H9 (cell line): ENCODE measurements around the gene GCN1. TPM values are rescaled to one million over a fixed set of nuclear protein-coding genes. Genes with fewer than 3 reads are reported as not detected.

Experiments used
- DNase-seq: peaks from one replicate; pipeline ENCODE4 v3.0.0-alpha.2; 2017
- H2AFZ ChIP-seq: one replicate; pipeline ENCODE4 v1.6.1; 2013; ENCODE audit warnings: mild to moderate bottlenecking, low read length, control low read depth, moderate library complexity
- H2AK5ac ChIP-seq: 2 replicates; pipeline ENCODE4 v1.6.1; 2013; ENCODE audit warnings: low read length, control low read depth, mixed read lengths; ENCODE audit not compliant: insufficient read length
- H2BK120ac ChIP-seq: one replicate; pipeline ENCODE4 v1.6.1; 2013; ENCODE audit warnings: low read depth, mild to moderate bottlenecking, low read length, control low read depth, inconsistent platforms; ENCODE audit not compliant: poor library complexity, severe bottlenecking
- H2BK12ac ChIP-seq: 2 replicates; pipeline ENCODE4 v1.6.1; 2013; ENCODE audit warnings: low read length, control low read depth, mixed read lengths, low read depth; ENCODE audit not compliant: insufficient read length
- H2BK15ac ChIP-seq: 2 replicates; pipeline ENCODE4 v1.6.1; 2013; ENCODE audit warnings: low read depth, low read length, control low read depth
- H2BK20ac ChIP-seq: one replicate; pipeline ENCODE4 v1.6.1; 2013; ENCODE audit warnings: low read depth, mild to moderate bottlenecking, low read length, control low read depth, inconsistent platforms; ENCODE audit not compliant: poor library complexity, severe bottlenecking
- H2BK5ac ChIP-seq: 2 replicates; pipeline ENCODE4 v1.6.1; 2013; ENCODE audit warnings: low read length, control low read depth, mixed read lengths; ENCODE audit not compliant: insufficient read length
- H3K14ac ChIP-seq: 2 replicates; pipeline ENCODE4 v1.6.1; 2013; ENCODE audit warnings: low read length, control low read depth; ENCODE audit not compliant: insufficient read depth
- H3K18ac ChIP-seq: 2 replicates; pipeline ENCODE4 v1.6.1; 2013; ENCODE audit warnings: low read depth, mild to moderate bottlenecking, mixed read lengths, low read length, control low read depth; ENCODE audit not compliant: insufficient read length
- H3K23ac ChIP-seq: 2 replicates; pipeline ENCODE4 v1.6.1; 2013; ENCODE audit warnings: low read length, control low read depth, mixed read lengths, low read depth; ENCODE audit not compliant: insufficient read length
- H3K23me2 ChIP-seq: 2 replicates; pipeline ENCODE4 v1.6.1; 2013; ENCODE audit warnings: low read depth, mild to moderate bottlenecking, mixed read lengths, low read length, control low read depth; ENCODE audit not compliant: insufficient read length, poor library complexity, severe bottlenecking
- H3K27ac ChIP-seq: 2 replicates; pipeline ENCODE4 v1.5.1; 2013; ENCODE audit warnings: low read length, control low read depth, mixed read lengths, low read depth; ENCODE audit not compliant: insufficient read length
- H3K27me3 ChIP-seq: 2 replicates; pipeline ENCODE4 v1.6.1; 2013; ENCODE audit warnings: low read length, control low read depth, inconsistent platforms; ENCODE audit not compliant: insufficient read depth
- H3K4ac ChIP-seq: 2 replicates; pipeline ENCODE4 v1.6.1; 2013; ENCODE audit warnings: low read depth, mild to moderate bottlenecking, control low read depth, inconsistent platforms, low read length, moderate library complexity
- H3K4me1 ChIP-seq: 2 replicates; pipeline ENCODE4 v1.6.1; 2013; ENCODE audit warnings: low read length, control low read depth, inconsistent platforms; ENCODE audit not compliant: insufficient read depth
- H3K4me2 ChIP-seq: 2 replicates; pipeline ENCODE4 v1.6.1; 2013; ENCODE audit warnings: low read length, control low read depth, mixed read lengths; ENCODE audit not compliant: insufficient read length, insufficient read depth
- H3K56ac ChIP-seq: 2 replicates; pipeline ENCODE4 v1.6.1; 2013; ENCODE audit warnings: low read depth, mild to moderate bottlenecking, mixed read lengths, low read length, control low read depth; ENCODE audit not compliant: insufficient read length
- H3K79me1 ChIP-seq: 2 replicates; pipeline ENCODE4 v1.6.1; 2013; ENCODE audit warnings: low read depth, mild to moderate bottlenecking, moderate library complexity, low read length, control low read depth, inconsistent platforms; ENCODE audit not compliant: insufficient read depth, poor library complexity, severe bottlenecking
- H3K79me2 ChIP-seq: 2 replicates; pipeline ENCODE4 v1.6.1; 2013; ENCODE audit warnings: low read length, control low read depth, inconsistent platforms; ENCODE audit not compliant: insufficient read depth
- H3K9ac ChIP-seq: 2 replicates; pipeline ENCODE4 v1.6.1; 2013; ENCODE audit warnings: low read length, control low read depth, mixed read lengths; ENCODE audit not compliant: insufficient read length; ENCODE audit errors: extremely low read depth
- H3K9me3 ChIP-seq: one replicate; pipeline ENCODE4 v1.6.1; 2013; ENCODE audit warnings: low read depth, low read length, inconsistent platforms; ENCODE audit not compliant: control insufficient read depth
- H3T11ph ChIP-seq: one replicate; pipeline ENCODE4 v1.6.1; 2013; ENCODE audit warnings: mild to moderate bottlenecking, low read length, control low read depth, inconsistent platforms
- H4K20me1 ChIP-seq: one replicate; pipeline ENCODE4 v1.6.1; 2013; ENCODE audit not compliant: control insufficient read depth, insufficient read length, insufficient read depth
- H4K5ac ChIP-seq: 2 replicates; pipeline ENCODE4 v1.6.1; 2013; ENCODE audit warnings: low read depth, mild to moderate bottlenecking, mixed read lengths, low read length, control low read depth; ENCODE audit not compliant: insufficient read length
- H4K8ac ChIP-seq: replicated peaks from 2 replicates; pipeline ENCODE4 v1.6.1; 2013; ENCODE audit warnings: low read length, control low read depth, mixed read lengths, low read depth; ENCODE audit not compliant: insufficient read length
- H4K91ac ChIP-seq: 2 replicates; pipeline ENCODE4 v1.6.1; 2013; ENCODE audit warnings: low read depth, mild to moderate bottlenecking, moderate library complexity, mixed read lengths, low read length, control low read depth; ENCODE audit not compliant: insufficient read length
- H3K27ac Mint-ChIP-seq, 3 experiments: 2 replicates in 2 of 3; 3 replicates in 1 of 3; pipeline ENCODE4 v1.8.0; 2020 to 2021; ENCODE audit warnings: mixed read lengths in 3 of 3, mild to moderate bottlenecking in 1 of 3, moderate library complexity in 1 of 3
- H3K27me3 Mint-ChIP-seq: 2 replicates; pipeline ENCODE4 v1.8.0; 2021; ENCODE audit warnings: low read depth, mild to moderate bottlenecking, moderate library complexity, mixed read lengths
- H3K36me3 Mint-ChIP-seq, 3 experiments: 2 replicates in 2 of 3; 3 replicates in 1 of 3; pipeline ENCODE4 v1.8.0; 2020 to 2021; ENCODE audit warnings: low read depth in 3 of 3, mixed read lengths in 3 of 3; ENCODE audit not compliant: insufficient read depth in 1 of 3
- H3K4me1 Mint-ChIP-seq, 2 experiments: 2 replicates each; pipeline ENCODE4 v1.8.0; 2020; ENCODE audit warnings: mixed read lengths in 2 of 2
- H3K4me3 Mint-ChIP-seq, 2 experiments: 2 replicates in 1 of 2; 3 replicates in 1 of 2; pipeline ENCODE4 v1.8.0; 2020 to 2021; ENCODE audit warnings: mild to moderate bottlenecking in 2 of 2, mixed read lengths in 2 of 2, moderate library complexity in 1 of 2
- H3K9me3 Mint-ChIP-seq, 2 experiments: 2 replicates in 1 of 2; 3 replicates in 1 of 2; pipeline ENCODE4 v1.8.0; 2020; ENCODE audit warnings: mild to moderate bottlenecking in 2 of 2, mixed read lengths in 2 of 2, moderate library complexity in 1 of 2
- CTCF ChIP-seq: fragments of 200-600 bp; sonication (generic); conservative IDR thresholded peaks from 3 replicates; pipeline ENCODE4 v1.8.0; 2021; ENCODE audit warnings: antibody characterized with exemption, mild to moderate bottlenecking
- WGBS: extraction: QIAGEN DNeasy Blood & Tissue Kit; methylation state at CpG from one replicate; pipeline ENCODE4 v1.1.7; 2013; ENCODE audit warnings: missing lambda C conversion rate, low lambda C conversion rate, mixed read lengths; ENCODE audit not compliant: insufficient read length; ENCODE audit errors: extremely low coverage; 5-methylcytosine and 5-hydroxymethylcytosine counted together
- total RNA-seq: library from RNA; stranded (reverse); gene quantifications from 2 replicates; pipeline ENCODE4 v1.2.1, GENCODE V29; 2021

Gene GCN1
- total RNA-seq, 1 experiment from 2014 or later = 137 TPM

GRCh38 chr12:120204171-120204570 is 9.7 kb upstream of the GCN1 start:
- peaks cover 11% of the 10 kb centered on the region; the same call in 1 of the 2 replicates for H3K79me2 ChIP-seq
- TF ChIP-seq CTCF = no peak
- H4K8ac ChIP-seq = no peak overlapping the region
- H3K9ac ChIP-seq = no peak overlapping the region
- no peak overlapping the region for H2AFZ ChIP-seq
- Mint-ChIP-seq H3K4me1 (peaks cover 9 to 20% of the 10 kb centered on the region in 2 experiments), H3K36me3 (peaks cover 40 to 47% (median 41%) of the 10 kb centered on the region in 3 experiments), H3K27me3 (no peaks in the 10 kb centered on the region; the same call in 1 of the 2 replicates), H3K27ac (peak overlapping the region in 2 of 3 experiments; percentile 35 to 59; a peak in 2 of 7 replicates), H3K4me3 (no peak overlapping the region), H3K9me3 (peaks cover 1 to 6% of the 10 kb centered on the region in 2 experiments; a peak in 2 of 5 replicates)
- H3K79me1 ChIP-seq = no peaks in the 10 kb centered on the region
- H4K5ac ChIP-seq = no peak overlapping the region
- no peak overlapping the region for H2BK20ac ChIP-seq
- no peak overlapping the region for H3K14ac ChIP-seq
- no peaks in the 10 kb centered on the region for H3K9me3 ChIP-seq
- H4K20me1 ChIP-seq = peaks cover 5% of the 10 kb centered on the region
- H3K56ac ChIP-seq = no peak overlapping the region
- no peak overlapping the region for H3K23ac ChIP-seq
- H3K27me3 ChIP-seq = no peaks in the 10 kb centered on the region
- peaks cover 10% of the 10 kb centered on the region for H3K23me2 ChIP-seq
- no peak overlapping the region for H2AK5ac ChIP-seq
- H3T11ph ChIP-seq = no peak overlapping the region
- H3K27ac ChIP-seq = no peak overlapping the region
- no peak overlapping the region for H3K18ac ChIP-seq
- H2BK120ac ChIP-seq = no peak overlapping the region
- no peak overlapping the region for H2BK15ac ChIP-seq
- H3K4ac ChIP-seq = no peak overlapping the region
- no peak overlapping the region for H3K4me2 ChIP-seq
- DNase-seq = no peak
- no peaks in the 10 kb centered on the region for H3K4me1 ChIP-seq
- WGBS = no CpG with 5 or more reads among the region's 7 CpGs
- H2BK5ac ChIP-seq = no peak overlapping the region
- H4K91ac ChIP-seq = no peak overlapping the region
- H2BK12ac ChIP-seq = no peak overlapping the region
